B cell (primary cell): ENCODE measurements around the gene DOK7. TPM values are rescaled to one million over a fixed set of nuclear protein-coding genes. Genes with fewer than 3 reads are reported as not detected.

Experiments
- ATAC-seq: fragments of 200-7000 bp; cut with Tn5 transposase; one replicate; pipeline ENCODE4 v1.10.0; 2021; ENCODE audit warnings: low read depth, mild to moderate bottlenecking, moderate number of reproducible peaks, moderate library complexity
- CTCF ChIA-PET: fragments of 350-600 bp; sonication (Branson Sonifier 250); formaldehyde crosslinking; loops from one replicate; lab custom pipeline; 2021; ENCODE audit warnings: antibody characterized with exemption, inconsistent platforms; lab: Charles Lee
- POLR2A ChIA-PET: fragments of 350-600 bp; sonication (Branson Sonifier 250); formaldehyde crosslinking; loops from one replicate; lab custom pipeline; 2021; ENCODE audit warnings: antibody characterized with exemption; lab: Charles Lee
- DNase-seq: peaks from one replicate; pipeline ENCODE4 v3.0.0; 2013
- H2AFZ ChIP-seq: 2 replicates; pipeline ENCODE4 v1.6.1; 2012; ENCODE audit warnings: mild to moderate bottlenecking, low read depth, low read length; ENCODE audit not compliant: insufficient read depth, poor library complexity, severe bottlenecking
- H3K27ac ChIP-seq, 2 donors: 1 replicate in 1 of 2; 2 replicates in 1 of 2; pipeline ENCODE4 v1.5.1; 2012 to 2013; ENCODE audit warnings: low read length in 2 of 2, mild to moderate bottlenecking in 2 of 2, moderate library complexity in 1 of 2
- H3K27me3 ChIP-seq, 4 experiments: fragments of 200-600 bp in 1 of 4; sonication (generic) in 1 of 4; replicated peaks in 1 of 4; 1 replicate in 2 of 4; 2 replicates in 2 of 4; pipeline versions ENCODE4 v1.6.1 to v1.7.0; 2013 to 2016; ENCODE audit warnings: low read length in 3 of 4, mild to moderate bottlenecking in 2 of 4, mixed read lengths in 1 of 4, moderate library complexity in 1 of 4; ENCODE audit not compliant: insufficient read depth in 4 of 4, control insufficient read depth in 3 of 4; ENCODE audit errors: control extremely low read depth in 1 of 4
- H3K36me3 ChIP-seq, 2 experiments: replicated peaks in 1 of 2; 1 replicate in 1 of 2; 2 replicates in 1 of 2; pipeline versions ENCODE4 v1.6.1 to v1.7.1; 2013; ENCODE audit warnings: low read length in 1 of 2; ENCODE audit not compliant: insufficient read depth in 2 of 2, control insufficient read depth in 1 of 2; ENCODE audit errors: control extremely low read depth in 1 of 2, extremely low read depth in 1 of 2
- H3K4me1 ChIP-seq, 2 donors: fragments of 200-600 bp in 1 of 2; sonication (generic) in 1 of 2; 1 replicate in 1 of 2; 2 replicates in 1 of 2; pipeline versions ENCODE4 v1.5.1 to v1.6.1; 2013 to 2017; ENCODE audit warnings: low read length in 2 of 2; ENCODE audit not compliant: control insufficient read depth in 2 of 2, insufficient read depth in 2 of 2
- H3K4me2 ChIP-seq: replicated peaks from 2 replicates; pipeline ENCODE3; 2012; ENCODE audit warnings: mild to moderate bottlenecking, low read depth, low read length; ENCODE audit not compliant: poor library complexity, severe bottlenecking
- H3K4me3 ChIP-seq, 5 experiments: fragments of 200-600 bp in 1 of 5; sonication (generic) in 1 of 5; 1 replicate in 3 of 5; 2 replicates in 2 of 5; pipeline versions ENCODE4 v1.5.1 to v1.7.0; 2011 to 2016; ENCODE audit warnings: low read length in 4 of 5, mild to moderate bottlenecking in 4 of 5, low read depth in 2 of 5, control low read depth in 1 of 5, moderate library complexity in 1 of 5; ENCODE audit not compliant: insufficient read depth in 1 of 5; ENCODE audit errors: control extremely low read depth in 1 of 5, extremely low read depth in 1 of 5
- H3K79me2 ChIP-seq: fragments of 200-600 bp; sonication (generic); one replicate; pipeline ENCODE4 v1.6.0; 2016; ENCODE audit warnings: low read length; ENCODE audit not compliant: control insufficient read depth, insufficient read depth
- H3K9ac ChIP-seq: fragments of 200-600 bp; sonication (generic); 2 replicates; pipeline ENCODE4 v1.6.1; 2017; ENCODE audit warnings: mild to moderate bottlenecking, low read length, moderate library complexity
- H3K9me3 ChIP-seq, 3 donors: one replicate each; pipeline versions ENCODE4 v1.6.1 to v1.7.1; 2013; ENCODE audit warnings: low read length in 2 of 3; ENCODE audit not compliant: control insufficient read depth in 2 of 3, insufficient read depth in 1 of 3; ENCODE audit errors: control extremely low read depth in 1 of 3
- H4K20me1 ChIP-seq: 2 replicates; pipeline ENCODE4 v1.6.0; 2012; ENCODE audit warnings: mild to moderate bottlenecking, low read length; ENCODE audit not compliant: insufficient read depth, control insufficient read depth, poor library complexity, severe bottlenecking
- H3K27ac Mint-ChIP-seq: one replicate; pipeline ENCODE4 v1.8.0; 2021; ENCODE audit warnings: mixed read lengths
- H3K27me3 Mint-ChIP-seq: one replicate; pipeline ENCODE4 v1.8.0; 2021; ENCODE audit warnings: mixed read lengths
- H3K4me1 Mint-ChIP-seq: one replicate; pipeline ENCODE4 v1.8.0; 2021; ENCODE audit warnings: mixed read lengths
- H3K4me3 Mint-ChIP-seq: one replicate; pipeline ENCODE4 v1.8.0; 2021; ENCODE audit warnings: mixed read lengths
- H3K9me3 Mint-ChIP-seq: one replicate; pipeline ENCODE4 v1.8.0; 2022; ENCODE audit warnings: mixed read lengths; ENCODE audit not compliant: insufficient read depth
- CTCF ChIP-seq: fragments of 200-600 bp; IDR thresholded peaks from one replicate; pipeline ENCODE4 v1.8.0; 2022; ENCODE audit warnings: antibody characterized with exemption, mild to moderate bottlenecking
- EZH2 ChIP-seq: IDR thresholded peaks from 2 replicates; pipeline ENCODE4 v1.6.1; 2012; ENCODE audit warnings: borderline replicate concordance, low read depth, mild to moderate bottlenecking, moderate library complexity, low read length; ENCODE audit not compliant: insufficient read depth, poor library complexity, severe bottlenecking
- WGBS: methylation state at CpG from one replicate; pipeline ENCODE4 v1.1.5; 2013; ENCODE audit warnings: missing lambda C conversion rate; ENCODE audit not compliant: insufficient coverage; 5-methylcytosine and 5-hydroxymethylcytosine counted together
- intact Hi-C: fragments of 100-400 bp; cut with micrococcal nuclease; formaldehyde crosslinking; loops from one replicate; pipeline ENCODE4 v1.10.0; 2022
- polyA plus RNA-seq: library from polyadenylated mRNA; depleted of rRNA; stranded (reverse); fragments of >200 nt; gene quantifications from 2 replicates; pipeline ENCODE4 v1.2.3, GENCODE V29; 2012
- total RNA-seq, 2 donors: library from RNA; stranded (reverse); fragments of 120-200 nt in 1 of 2; gene quantifications; 1 replicate in 1 of 2; 2 replicates in 1 of 2; pipeline versions ENCODE4 v1.2.3 to v1.2.4, GENCODE V29; 2013 to 2022

The DOK7 gene
- total and polyA plus RNA-seq, 2 donors (not counting 1 experiment from before 2014, with no cell fraction given): 24.1 to 24.8 TPM

GRCh38 chr4:3439391-3439790 lies 23.7 kb upstream of the DOK7 start:
- no peak for ATAC-seq
- Histone ChIP-seq H3K9me3 (no peaks in the 10 kb centered on the region), H2AFZ (no peak overlapping the region), H3K27ac (no peak overlapping the region), H4K20me1 (no peaks in the 10 kb centered on the region), H3K4me1 (peaks cover 0 to 10% of the 10 kb centered on the region in 2 donors), H3K36me3 (no peaks in the 10 kb centered on the region), H3K4me2 (no peak overlapping the region), H3K79me2 (no peaks in the 10 kb centered on the region), H3K9ac (no peak overlapping the region), H3K4me3 (no peak overlapping the region), H3K27me3 (peaks cover 0 to 5% (median 0%) of the 10 kb centered on the region in 4 experiments)
- TF ChIP-seq CTCF: no peak
- TF ChIP-seq EZH2: no peak
- 75% methylated on average over 16 of the region's 16 CpGs for WGBS
- POLR2A ChIA-PET: no interaction called here
- H3K27ac Mint-ChIP-seq: no peak overlapping the region
- DNase-seq: no peak
- no peaks in the 10 kb centered on the region for H3K9me3 Mint-ChIP-seq
- H3K27me3 Mint-ChIP-seq: no peaks in the 10 kb centered on the region
- CTCF ChIA-PET: no interaction called here
- intact Hi-C loops: no loop called here
- no peaks in the 10 kb centered on the region for H3K4me1 Mint-ChIP-seq
- no peak overlapping the region for H3K4me3 Mint-ChIP-seq

GRCh38 chr4:3440011-3440410 lies 23.1 kb upstream of the DOK7 start:
- H4K20me1 ChIP-seq: no peaks in the 10 kb centered on the region
- ChIA-PET CTCF (interaction anchor here (6.4 kb wide), 1 partner anchor 94 kb away, joined by 56 read pairs; no protein-coding TSS in a partner anchor), POLR2A (no interaction called here)
- H3K4me1 ChIP-seq: peaks cover 0 to 10% of the 10 kb centered on the region in 2 donors
- H3K9ac ChIP-seq: no peak overlapping the region
- Mint-ChIP-seq H3K4me3 (no peak overlapping the region), H3K27ac (no peak overlapping the region), H3K4me1 (no peaks in the 10 kb centered on the region), H3K27me3 (no peaks in the 10 kb centered on the region), H3K9me3 (no peaks in the 10 kb centered on the region)
- no peak overlapping the region for H3K27ac ChIP-seq
- peaks cover 0 to 5% (median 0%) of the 10 kb centered on the region in 4 experiments for H3K27me3 ChIP-seq
- H3K4me3 ChIP-seq: no peak overlapping the region
- no peaks in the 10 kb centered on the region for H3K9me3 ChIP-seq
- intact Hi-C loops: loop anchor here (10.0 kb wide), 1 partner anchor 235 kb away; no protein-coding TSS in a partner anchor
- no peak for TF ChIP-seq CTCF
- TF ChIP-seq EZH2: no peak
- no peaks in the 10 kb centered on the region for H3K79me2 ChIP-seq
- H3K4me2 ChIP-seq: no peak overlapping the region
- no peaks in the 10 kb centered on the region for H3K36me3 ChIP-seq
- DNase-seq (no peak), ATAC-seq (no peak)
- WGBS: 83% methylated on average over 7 of the region's 7 CpGs
- no peak overlapping the region for H2AFZ ChIP-seq
